Measurements from ENCODE around the gene ARPC5L.
"Not testable (repeated sequence)": the region's sequence is repeated elsewhere in the genome, so short reads cannot be mapped to it uniquely, and the experiment has no call there.

The ARPC5L gene

GRCh38 chr9:124899845-124900244 lies 37.9 kb downstream of the ARPC5L start:
- H3K4me3 ChIP-seq (ENCODE audit: control insufficient read depth, low read depth, low read length), result no peak overlapping the region
- no peak for TF ChIP-seq CTCF (IDR thresholded peaks at IDR 0.05; ENCODE audit: control insufficient read depth, insufficient read depth, low read depth, low read length, missing control alignments)
- DNase-seq (ENCODE audit: low read depth), result no peak

- no peak for TF ChIP-seq CTCF (IDR thresholded peaks at IDR 0.05; ENCODE audit: control insufficient read depth, insufficient read depth, low read depth, low read length, missing control alignments)
- no peak overlapping the region for H3K4me3 ChIP-seq (ENCODE audit: control insufficient read depth, low read depth, low read length)
- no peak for DNase-seq (ENCODE audit: low read depth)
Observed at GRCh38 chr9:124906966-124907365, 45.0 kb downstream of the ARPC5L start.

GRCh38 chr9:124908098-124908497 lies 46.2 kb downstream of the ARPC5L start:
- no peak for TF ChIP-seq CTCF (IDR thresholded peaks at IDR 0.05; ENCODE audit: control insufficient read depth, insufficient read depth, low read depth, low read length, missing control alignments)
- H3K4me3 ChIP-seq (ENCODE audit: control insufficient read depth, low read depth, low read length), result no peak overlapping the region
- no peak for DNase-seq (ENCODE audit: low read depth)

GRCh38 chr9:124911766-124912165 lies 49.8 kb downstream of the ARPC5L start:
- H3K4me3 ChIP-seq (ENCODE audit: control insufficient read depth, low read depth, low read length), result no peak overlapping the region
- TF ChIP-seq CTCF (IDR thresholded peaks at IDR 0.05; ENCODE audit: control insufficient read depth, insufficient read depth, low read depth, low read length, missing control alignments), result no peak
- no peak for DNase-seq (ENCODE audit: low read depth)

- no peak for TF ChIP-seq CTCF (IDR thresholded peaks at IDR 0.05; ENCODE audit: control insufficient read depth, insufficient read depth, low read depth, low read length, missing control alignments)
- DNase-seq (ENCODE audit: low read depth), result no peak
- H3K4me3 ChIP-seq (ENCODE audit: control insufficient read depth, low read depth, low read length), result no peak overlapping the region
Observed at GRCh38 chr9:124913378-124913777, 51.4 kb downstream of the ARPC5L start.

- no peak for DNase-seq (ENCODE audit: low read depth)
- TF ChIP-seq CTCF (IDR thresholded peaks at IDR 0.05; ENCODE audit: control insufficient read depth, insufficient read depth, low read depth, low read length, missing control alignments), result no peak
- no peak overlapping the region for H3K4me3 ChIP-seq (ENCODE audit: control insufficient read depth, low read depth, low read length)
Observed at GRCh38 chr9:124914753-124915405, 52.9 kb downstream of the ARPC5L start.

GRCh38 chr9:124920394-124920793 lies 58.5 kb downstream of the ARPC5L start:
- DNase-seq (ENCODE audit: low read depth); H3K4me3 ChIP-seq (ENCODE audit: control insufficient read depth, low read depth, low read length): not testable (repeated sequence)

All from AG09309 (cell line).